ENCODE results near the gene UTP25.

- TF ChIP-seq, protein P1, sequence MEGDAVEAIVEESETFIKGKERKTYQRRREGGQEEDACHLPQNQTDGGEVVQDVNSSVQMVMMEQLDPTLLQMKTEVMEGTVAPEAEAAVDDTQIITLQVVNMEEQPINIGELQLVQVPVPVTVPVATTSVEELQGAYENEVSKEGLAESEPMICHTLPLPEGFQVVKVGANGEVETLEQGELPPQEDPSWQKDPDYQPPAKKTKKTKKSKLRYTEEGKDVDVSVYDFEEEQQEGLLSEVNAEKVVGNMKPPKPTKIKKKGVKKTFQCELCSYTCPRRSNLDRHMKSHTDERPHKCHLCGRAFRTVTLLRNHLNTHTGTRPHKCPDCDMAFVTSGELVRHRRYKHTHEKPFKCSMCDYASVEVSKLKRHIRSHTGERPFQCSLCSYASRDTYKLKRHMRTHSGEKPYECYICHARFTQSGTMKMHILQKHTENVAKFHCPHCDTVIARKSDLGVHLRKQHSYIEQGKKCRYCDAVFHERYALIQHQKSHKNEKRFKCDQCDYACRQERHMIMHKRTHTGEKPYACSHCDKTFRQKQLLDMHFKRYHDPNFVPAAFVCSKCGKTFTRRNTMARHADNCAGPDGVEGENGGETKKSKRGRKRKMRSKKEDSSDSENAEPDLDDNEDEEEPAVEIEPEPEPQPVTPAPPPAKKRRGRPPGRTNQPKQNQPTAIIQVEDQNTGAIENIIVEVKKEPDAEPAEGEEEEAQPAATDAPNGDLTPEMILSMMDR (IDR thresholded peaks at IDR 0.05): no peak
- TF ChIP-seq POLR2A (IDR thresholded peaks at IDR 0.05): no peak
These were observed 21.6 kb downstream of the UTP25 start for GRCh38 chr1:209849388-209849787.

Measured in adrenal gland (tissue), 5 donors.